ENCODE data around the gene ZFP62.
"Not testable (repeated sequence)": the region's sequence is repeated elsewhere in the genome, so short reads cannot be mapped to it uniquely, and the experiment has no call there.

DNA sequence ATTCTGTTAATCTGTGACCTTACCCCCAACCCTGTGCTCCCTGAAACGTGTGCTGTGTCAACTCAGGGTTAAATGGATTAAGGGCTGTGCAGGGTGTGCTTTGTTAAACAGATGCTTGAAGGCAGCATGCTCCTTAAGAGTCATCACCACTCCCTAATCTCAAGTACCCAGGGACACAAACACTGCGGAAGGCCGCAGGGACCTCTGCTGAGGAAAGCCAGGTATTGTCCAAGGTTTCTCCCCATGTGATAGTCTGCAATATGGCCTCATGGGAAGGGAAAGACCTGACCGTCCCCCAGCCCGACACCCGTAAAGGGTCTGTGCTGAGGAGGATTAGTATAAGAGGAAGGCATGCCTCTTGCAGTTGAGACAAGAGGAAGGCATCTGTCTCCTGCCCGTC, 33.7 kb downstream of the ZFP62 start:
- TF ChIP-seq, protein P1, sequence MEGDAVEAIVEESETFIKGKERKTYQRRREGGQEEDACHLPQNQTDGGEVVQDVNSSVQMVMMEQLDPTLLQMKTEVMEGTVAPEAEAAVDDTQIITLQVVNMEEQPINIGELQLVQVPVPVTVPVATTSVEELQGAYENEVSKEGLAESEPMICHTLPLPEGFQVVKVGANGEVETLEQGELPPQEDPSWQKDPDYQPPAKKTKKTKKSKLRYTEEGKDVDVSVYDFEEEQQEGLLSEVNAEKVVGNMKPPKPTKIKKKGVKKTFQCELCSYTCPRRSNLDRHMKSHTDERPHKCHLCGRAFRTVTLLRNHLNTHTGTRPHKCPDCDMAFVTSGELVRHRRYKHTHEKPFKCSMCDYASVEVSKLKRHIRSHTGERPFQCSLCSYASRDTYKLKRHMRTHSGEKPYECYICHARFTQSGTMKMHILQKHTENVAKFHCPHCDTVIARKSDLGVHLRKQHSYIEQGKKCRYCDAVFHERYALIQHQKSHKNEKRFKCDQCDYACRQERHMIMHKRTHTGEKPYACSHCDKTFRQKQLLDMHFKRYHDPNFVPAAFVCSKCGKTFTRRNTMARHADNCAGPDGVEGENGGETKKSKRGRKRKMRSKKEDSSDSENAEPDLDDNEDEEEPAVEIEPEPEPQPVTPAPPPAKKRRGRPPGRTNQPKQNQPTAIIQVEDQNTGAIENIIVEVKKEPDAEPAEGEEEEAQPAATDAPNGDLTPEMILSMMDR (IDR thresholded peaks at IDR 0.05), result not testable (repeated sequence)
- TF ChIP-seq POLR2A (IDR thresholded peaks at IDR 0.05), result not testable (repeated sequence)

Data from uterus (tissue), 2 donors.